Panc1 (cell line): ENCODE data around the gene P2RY6. TPM values are rescaled to one million over a fixed set of nuclear protein-coding genes. Genes with fewer than 3 reads are reported as not detected.

ENCODE experiments used
- ATAC-seq: fragments of 200-7000 bp; cut with Tn5 transposase; 2 replicates; pipeline ENCODE4 v1.9.1; 2020; ENCODE audit warnings: mild to moderate bottlenecking, moderate library complexity
- BruUV-seq: library from RNA; stranded (reverse); fragments of 400-500 nt; replicated peaks from 2 replicates; lab custom pipeline; 2021; lab: Mats Ljungman, UMichigan
- CTCF ChIA-PET: fragments of 300-600 bp; sonication (Branson Sonifier 250); formaldehyde crosslinking; loops from one replicate; lab custom pipeline; 2022; ENCODE audit warnings: antibody characterized with exemption; lab: Charles Lee
- POLR2A ChIA-PET: fragments of 300-600 bp; sonication (Branson Sonifier 250); formaldehyde crosslinking; loops from one replicate; lab custom pipeline; 2022; ENCODE audit warnings: antibody characterized with exemption; lab: Charles Lee
- DNase-seq: peaks from one replicate; pipeline ENCODE4 v3.0.0-alpha.2; 2010; ENCODE audit warnings: low read depth, low spot score
- H3K27ac ChIP-seq: 2 replicates; pipeline ENCODE4 v1.5.1; 2011; ENCODE audit warnings: mild to moderate bottlenecking, low read length, inconsistent platforms
- H3K27me3 ChIP-seq: fragments of 200-500 bp; sonication (Bioruptor generic); 2 replicates; pipeline ENCODE4 v1.6.0; 2014; ENCODE audit warnings: low read length, inconsistent platforms; ENCODE audit not compliant: control insufficient read depth, insufficient read depth
- H3K36me3 ChIP-seq: fragments of 200-500 bp; sonication (Bioruptor generic); 2 replicates; pipeline ENCODE4 v1.5.1; 2014; ENCODE audit warnings: inconsistent platforms, mild to moderate bottlenecking, low read length, moderate library complexity; ENCODE audit not compliant: control insufficient read depth, insufficient read depth
- H3K4me1 ChIP-seq: 2 replicates; pipeline ENCODE4 v1.5.1; 2011; ENCODE audit warnings: inconsistent platforms, mild to moderate bottlenecking, low read length, moderate library complexity; ENCODE audit not compliant: control insufficient read depth, insufficient read depth
- H3K4me3 ChIP-seq, 2 experiments: 2 replicates each; pipeline ENCODE4 v1.5.1; 2011 to 2012; ENCODE audit warnings: low read depth in 2 of 2, low read length in 2 of 2, mild to moderate bottlenecking in 2 of 2, inconsistent platforms in 1 of 2, moderate library complexity in 1 of 2
- H3K9me3 ChIP-seq: fragments of 200-500 bp; sonication (Bioruptor generic); 2 replicates; pipeline ENCODE4 v1.5.1; 2014; ENCODE audit warnings: low read depth, mild to moderate bottlenecking, inconsistent platforms, low read length, moderate library complexity; ENCODE audit not compliant: control insufficient read depth, insufficient read depth
- POLR2AphosphoS5 ChIP-seq: IDR thresholded peaks from 2 replicates; pipeline ENCODE4 v1.6.1; 2012; ENCODE audit warnings: mild to moderate bottlenecking, low read depth, low read length, moderate library complexity
- SIN3A ChIP-seq: IDR thresholded peaks from 2 replicates; pipeline ENCODE4 v1.6.1; 2012; ENCODE audit warnings: low read depth, mild to moderate bottlenecking, low read length, moderate library complexity, borderline replicate concordance; ENCODE audit not compliant: insufficient read depth
- TCF7L2 ChIP-seq: IDR thresholded peaks from 2 replicates; pipeline ENCODE4 v1.6.1; 2011; ENCODE audit warnings: mild to moderate bottlenecking, low read depth, low read length, inconsistent platforms
- in situ Hi-C: cut with HindIII; loops from 2 replicates; pipeline ENCODE4 v1.10.0; 2016; ENCODE audit warnings: low sequenced_read_pairs, low pct_unique_long_range_greater_than_20kb
- intact Hi-C: fragments of 100-400 bp; cut with micrococcal nuclease; formaldehyde crosslinking; loops from one replicate; pipeline ENCODE4 v1.10.0; 2022; ENCODE audit not compliant: unreplicated experiment
- total RNA-seq: library from RNA; stranded (reverse); gene quantifications from one replicate; pipeline ENCODE4 v1.2.1, GENCODE V29; 2021; ENCODE audit not compliant: unreplicated experiment
- TF ChIP-seq, protein P1 (sequence below): fragments of 450-650 bp; IDR thresholded peaks from 2 replicates; pipeline ENCODE4 v1.5.1; 2017; ENCODE audit warnings: mild to moderate bottlenecking
- TF ChIP-seq, protein P2 (sequence below), 2 experiments: IDR thresholded peaks; 2 replicates each; pipeline ENCODE4 v1.6.1; 2011 to 2012; ENCODE audit warnings: low read depth in 2 of 2, control low read depth in 1 of 2, low read length in 1 of 2, mild to moderate bottlenecking in 1 of 2, moderate library complexity in 1 of 2; ENCODE audit not compliant: insufficient read depth in 1 of 2

Gene P2RY6
- total RNA-seq, 1 experiment from 2014 or later, result 0.59 TPM

DNA sequence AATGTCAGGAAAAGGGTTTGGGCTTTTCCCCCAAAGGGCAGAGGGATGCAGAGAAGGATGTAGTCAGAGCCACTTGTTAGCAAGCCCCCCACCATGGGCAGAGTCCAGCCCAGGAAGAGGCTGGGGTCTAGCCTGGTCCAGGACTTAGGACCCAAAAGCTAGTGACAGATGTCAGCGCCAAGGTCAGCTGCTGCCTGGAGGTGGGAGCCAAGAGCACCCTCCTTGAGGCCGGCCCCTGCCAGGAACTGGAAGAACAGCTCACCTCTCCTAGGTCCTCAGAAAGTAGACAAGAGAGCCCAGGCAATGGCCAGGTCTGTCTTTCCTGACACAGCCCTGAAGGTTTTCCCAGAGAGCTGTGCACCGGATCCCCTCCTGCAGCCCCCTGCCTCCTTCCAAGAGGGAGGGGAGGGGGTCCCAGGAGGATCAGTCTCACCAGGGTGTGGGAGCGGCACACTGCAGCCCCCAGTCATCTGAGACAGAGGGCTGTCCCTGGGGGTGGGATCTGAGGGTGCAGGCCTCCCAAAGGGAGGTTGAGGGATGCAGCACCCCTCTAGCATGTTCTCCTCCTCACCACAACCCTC lies 21.3 kb downstream of the P2RY6 start:
- Histone ChIP-seq H3K27ac (no peak overlapping the region), H3K9me3 (no peaks in the 10 kb centered on the region), H3K4me1 (peaks cover 12% of the 10 kb centered on the region), H3K4me3 (no peak overlapping the region), H3K27me3 (no peaks in the 10 kb centered on the region), H3K36me3 (no peaks in the 10 kb centered on the region)
- no TSS peak for BruUV-seq
- CTCF ChIA-PET, result no interaction called here
- POLR2A ChIA-PET, result interaction anchor here (0.7 kb wide), 1 partner anchor 7 kb away, joined by 3 read pairs; no protein-coding TSS in a partner anchor
- TF ChIP-seq, protein P1, sequence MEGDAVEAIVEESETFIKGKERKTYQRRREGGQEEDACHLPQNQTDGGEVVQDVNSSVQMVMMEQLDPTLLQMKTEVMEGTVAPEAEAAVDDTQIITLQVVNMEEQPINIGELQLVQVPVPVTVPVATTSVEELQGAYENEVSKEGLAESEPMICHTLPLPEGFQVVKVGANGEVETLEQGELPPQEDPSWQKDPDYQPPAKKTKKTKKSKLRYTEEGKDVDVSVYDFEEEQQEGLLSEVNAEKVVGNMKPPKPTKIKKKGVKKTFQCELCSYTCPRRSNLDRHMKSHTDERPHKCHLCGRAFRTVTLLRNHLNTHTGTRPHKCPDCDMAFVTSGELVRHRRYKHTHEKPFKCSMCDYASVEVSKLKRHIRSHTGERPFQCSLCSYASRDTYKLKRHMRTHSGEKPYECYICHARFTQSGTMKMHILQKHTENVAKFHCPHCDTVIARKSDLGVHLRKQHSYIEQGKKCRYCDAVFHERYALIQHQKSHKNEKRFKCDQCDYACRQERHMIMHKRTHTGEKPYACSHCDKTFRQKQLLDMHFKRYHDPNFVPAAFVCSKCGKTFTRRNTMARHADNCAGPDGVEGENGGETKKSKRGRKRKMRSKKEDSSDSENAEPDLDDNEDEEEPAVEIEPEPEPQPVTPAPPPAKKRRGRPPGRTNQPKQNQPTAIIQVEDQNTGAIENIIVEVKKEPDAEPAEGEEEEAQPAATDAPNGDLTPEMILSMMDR, result no peak
- TF ChIP-seq, protein P2, sequence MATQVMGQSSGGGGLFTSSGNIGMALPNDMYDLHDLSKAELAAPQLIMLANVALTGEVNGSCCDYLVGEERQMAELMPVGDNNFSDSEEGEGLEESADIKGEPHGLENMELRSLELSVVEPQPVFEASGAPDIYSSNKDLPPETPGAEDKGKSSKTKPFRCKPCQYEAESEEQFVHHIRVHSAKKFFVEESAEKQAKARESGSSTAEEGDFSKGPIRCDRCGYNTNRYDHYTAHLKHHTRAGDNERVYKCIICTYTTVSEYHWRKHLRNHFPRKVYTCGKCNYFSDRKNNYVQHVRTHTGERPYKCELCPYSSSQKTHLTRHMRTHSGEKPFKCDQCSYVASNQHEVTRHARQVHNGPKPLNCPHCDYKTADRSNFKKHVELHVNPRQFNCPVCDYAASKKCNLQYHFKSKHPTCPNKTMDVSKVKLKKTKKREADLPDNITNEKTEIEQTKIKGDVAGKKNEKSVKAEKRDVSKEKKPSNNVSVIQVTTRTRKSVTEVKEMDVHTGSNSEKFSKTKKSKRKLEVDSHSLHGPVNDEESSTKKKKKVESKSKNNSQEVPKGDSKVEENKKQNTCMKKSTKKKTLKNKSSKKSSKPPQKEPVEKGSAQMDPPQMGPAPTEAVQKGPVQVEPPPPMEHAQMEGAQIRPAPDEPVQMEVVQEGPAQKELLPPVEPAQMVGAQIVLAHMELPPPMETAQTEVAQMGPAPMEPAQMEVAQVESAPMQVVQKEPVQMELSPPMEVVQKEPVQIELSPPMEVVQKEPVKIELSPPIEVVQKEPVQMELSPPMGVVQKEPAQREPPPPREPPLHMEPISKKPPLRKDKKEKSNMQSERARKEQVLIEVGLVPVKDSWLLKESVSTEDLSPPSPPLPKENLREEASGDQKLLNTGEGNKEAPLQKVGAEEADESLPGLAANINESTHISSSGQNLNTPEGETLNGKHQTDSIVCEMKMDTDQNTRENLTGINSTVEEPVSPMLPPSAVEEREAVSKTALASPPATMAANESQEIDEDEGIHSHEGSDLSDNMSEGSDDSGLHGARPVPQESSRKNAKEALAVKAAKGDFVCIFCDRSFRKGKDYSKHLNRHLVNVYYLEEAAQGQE (IDR thresholded peaks at IDR 0.05; ENCODE audit: insufficient read depth in 1 of 2, low read depth in 2 of 2, low read length in 1 of 2), result no peak
- TF ChIP-seq TCF7L2 (no peak), SIN3A (no peak), POLR2AphosphoS5 (no peak)
- in situ Hi-C loops, result no loop called here
- intact Hi-C loops, result no loop called here
- ATAC-seq (no peak), DNase-seq (no peak)

DNA sequence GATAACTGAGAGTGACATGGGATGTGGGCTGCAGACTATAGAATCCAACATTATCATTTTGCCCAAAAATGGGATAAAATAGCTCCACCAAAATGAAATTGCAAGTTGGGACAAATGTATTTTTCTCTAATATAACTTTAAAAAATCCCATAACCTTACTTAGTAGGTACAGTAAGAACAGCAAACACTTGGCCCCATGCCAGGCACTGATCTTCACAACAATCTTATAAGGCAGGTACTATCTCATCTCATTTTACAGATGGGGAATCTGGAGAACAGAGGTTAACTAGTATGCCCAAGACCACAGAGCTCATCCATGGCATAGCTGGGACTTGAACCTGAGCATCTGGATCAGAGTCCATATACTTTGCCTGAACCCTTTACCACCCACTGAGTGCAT lies 22.5 kb downstream of the P2RY6 start:
- H3K27ac ChIP-seq, result no peak overlapping the region

More for the DNA sequence above, 22.5 kb downstream of the P2RY6 start:
- CTCF ChIA-PET, result interaction anchor here (0.9 to 1.4 kb wide), 2 partner anchors 13 to 41 kb away, joined by 5 read pairs; no protein-coding TSS in a partner anchor
- Histone ChIP-seq H3K4me3 (no peak overlapping the region), H3K9me3 (no peaks in the 10 kb centered on the region), H3K36me3 (no peaks in the 10 kb centered on the region), H3K4me1 (peaks cover 1% of the 10 kb centered on the region; the same call in 1 of the 2 replicates), H3K27me3 (no peaks in the 10 kb centered on the region)
- DNase-seq (no peak), ATAC-seq (no peak)
- no TSS peak for BruUV-seq
- intact Hi-C loops, result no loop called here
- POLR2A ChIA-PET, result no interaction called here
- no peak for TF ChIP-seq SIN3A
- TF ChIP-seq, protein P1, result no peak
- no peak for TF ChIP-seq TCF7L2
- TF ChIP-seq, protein P2 (IDR thresholded peaks at IDR 0.05; ENCODE audit: insufficient read depth in 1 of 2, low read depth in 2 of 2, low read length in 1 of 2), result no peak
- no peak for TF ChIP-seq POLR2AphosphoS5
- in situ Hi-C loops, result no loop called here
